Adrenal gland (tissue), 5 donors: ENCODE results near the gene SLC35F1.

Source experiments
- POLR2A ChIP-seq, 2 donors: fragments of 450-650 bp; IDR thresholded peaks; one replicate each; pipeline ENCODE4 v1.6.1; 2017; ENCODE audit warnings: antibody characterized with exemption in 2 of 2, mild to moderate bottlenecking in 2 of 2, moderate library complexity in 1 of 2
- TF ChIP-seq, protein P1 (sequence below), 6 experiments: fragments of 450-650 bp in 4 of 6; fragments of 200-600 bp in 2 of 6; sonication (generic) in 1 of 6; IDR thresholded peaks; 1 replicate in 5 of 6; 2 replicates in 1 of 6; pipeline versions ENCODE4 v1.5.1 to v1.8.0; 2016 to 2021; ENCODE audit warnings: antibody characterized with exemption in 6 of 6, mild to moderate bottlenecking in 2 of 6, moderate library complexity in 1 of 6
- donor health status: DM: no; HTN: no; CAD: no.

DNA sequence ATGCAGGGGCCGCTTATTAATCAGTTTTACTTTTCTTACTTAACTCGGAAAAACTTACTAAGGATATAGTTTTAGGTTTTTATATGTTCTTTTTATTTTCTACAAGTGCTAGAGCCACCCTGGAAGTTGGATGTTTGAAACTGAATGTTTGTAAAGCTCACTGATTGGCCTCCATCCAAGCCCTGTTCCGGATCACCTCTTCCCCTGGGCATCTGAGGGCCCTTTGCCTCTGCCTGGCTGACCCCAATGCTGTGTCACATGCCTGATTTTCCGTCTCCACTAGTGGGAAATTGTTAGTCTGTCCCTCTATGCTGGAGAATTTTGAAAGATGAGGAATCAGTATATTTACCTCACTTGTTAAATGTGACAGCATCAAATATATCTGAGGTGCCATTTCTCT, 79.3 kb downstream of the SLC35F1 start:
- TF ChIP-seq, protein P1, sequence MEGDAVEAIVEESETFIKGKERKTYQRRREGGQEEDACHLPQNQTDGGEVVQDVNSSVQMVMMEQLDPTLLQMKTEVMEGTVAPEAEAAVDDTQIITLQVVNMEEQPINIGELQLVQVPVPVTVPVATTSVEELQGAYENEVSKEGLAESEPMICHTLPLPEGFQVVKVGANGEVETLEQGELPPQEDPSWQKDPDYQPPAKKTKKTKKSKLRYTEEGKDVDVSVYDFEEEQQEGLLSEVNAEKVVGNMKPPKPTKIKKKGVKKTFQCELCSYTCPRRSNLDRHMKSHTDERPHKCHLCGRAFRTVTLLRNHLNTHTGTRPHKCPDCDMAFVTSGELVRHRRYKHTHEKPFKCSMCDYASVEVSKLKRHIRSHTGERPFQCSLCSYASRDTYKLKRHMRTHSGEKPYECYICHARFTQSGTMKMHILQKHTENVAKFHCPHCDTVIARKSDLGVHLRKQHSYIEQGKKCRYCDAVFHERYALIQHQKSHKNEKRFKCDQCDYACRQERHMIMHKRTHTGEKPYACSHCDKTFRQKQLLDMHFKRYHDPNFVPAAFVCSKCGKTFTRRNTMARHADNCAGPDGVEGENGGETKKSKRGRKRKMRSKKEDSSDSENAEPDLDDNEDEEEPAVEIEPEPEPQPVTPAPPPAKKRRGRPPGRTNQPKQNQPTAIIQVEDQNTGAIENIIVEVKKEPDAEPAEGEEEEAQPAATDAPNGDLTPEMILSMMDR (IDR thresholded peaks at IDR 0.05), result no peak
- TF ChIP-seq POLR2A (IDR thresholded peaks at IDR 0.05), result no peak
